ENCODE measurements around the gene PNPLA2.

- TF ChIP-seq, protein P1, sequence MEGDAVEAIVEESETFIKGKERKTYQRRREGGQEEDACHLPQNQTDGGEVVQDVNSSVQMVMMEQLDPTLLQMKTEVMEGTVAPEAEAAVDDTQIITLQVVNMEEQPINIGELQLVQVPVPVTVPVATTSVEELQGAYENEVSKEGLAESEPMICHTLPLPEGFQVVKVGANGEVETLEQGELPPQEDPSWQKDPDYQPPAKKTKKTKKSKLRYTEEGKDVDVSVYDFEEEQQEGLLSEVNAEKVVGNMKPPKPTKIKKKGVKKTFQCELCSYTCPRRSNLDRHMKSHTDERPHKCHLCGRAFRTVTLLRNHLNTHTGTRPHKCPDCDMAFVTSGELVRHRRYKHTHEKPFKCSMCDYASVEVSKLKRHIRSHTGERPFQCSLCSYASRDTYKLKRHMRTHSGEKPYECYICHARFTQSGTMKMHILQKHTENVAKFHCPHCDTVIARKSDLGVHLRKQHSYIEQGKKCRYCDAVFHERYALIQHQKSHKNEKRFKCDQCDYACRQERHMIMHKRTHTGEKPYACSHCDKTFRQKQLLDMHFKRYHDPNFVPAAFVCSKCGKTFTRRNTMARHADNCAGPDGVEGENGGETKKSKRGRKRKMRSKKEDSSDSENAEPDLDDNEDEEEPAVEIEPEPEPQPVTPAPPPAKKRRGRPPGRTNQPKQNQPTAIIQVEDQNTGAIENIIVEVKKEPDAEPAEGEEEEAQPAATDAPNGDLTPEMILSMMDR (IDR thresholded peaks at IDR 0.05): no peak
- no peak for TF ChIP-seq POLR2A (IDR thresholded peaks at IDR 0.05)
- TF ChIP-seq POLR2AphosphoS5 (IDR thresholded peaks at IDR 0.05): no peak
These were observed 5.1 kb upstream of the PNPLA2 start for GRCh38 chr11:813456-814096.
